Brain microvascular endothelial cell (primary cell): ENCODE results near the gene CXCL16.

Source experiments
- DNase-seq: peaks from one replicate; pipeline ENCODE4 v3.0.0-alpha.2; 2020
- H3K27ac ChIP-seq: fragments of 250-450 bp; sonication (Bioruptor Pico); 2 replicates; pipeline ENCODE4 v1.5.1; 2020; ENCODE audit warnings: mild to moderate bottlenecking, moderate library complexity
- H3K27me3 ChIP-seq: fragments of 250-450 bp; sonication (Bioruptor Pico); replicated peaks from 2 replicates; pipeline ENCODE4 v1.5.1; 2020; ENCODE audit warnings: mild to moderate bottlenecking
- H3K36me3 ChIP-seq: fragments of 250-450 bp; sonication (Bioruptor Pico); replicated peaks from 2 replicates; pipeline ENCODE4 v1.5.1; 2020; ENCODE audit warnings: mild to moderate bottlenecking
- H3K4me3 ChIP-seq: 2 replicates; pipeline ENCODE4 v1.5.1; 2011; ENCODE audit warnings: low read depth, mild to moderate bottlenecking, control low read depth, low read length, moderate library complexity
- CTCF ChIP-seq: IDR thresholded peaks from 2 replicates; pipeline ENCODE4 v1.5.1; 2011; ENCODE audit warnings: low read depth, mild to moderate bottlenecking, moderate library complexity, low read length, control low read depth, inconsistent platforms; ENCODE audit errors: missing control alignments
- in situ Hi-C: cut with HindIII; loops from 2 replicates; pipeline ENCODE4 v1.10.0; 2017; ENCODE audit warnings: low sequenced_read_pairs, low pct_ligation_motif_present

Gene CXCL16

GRCh38 chr17:4771519-4772234, 31.9 kb upstream of the CXCL16 start, which contains the start of gene TM4SF5:
TM4SF5 (plus strand) TSS chr17:4771886; CDS start chr17:4771923, 37 bp downstream.
- Histone ChIP-seq H3K27ac (no peak within 1 kb of the TSS), H3K4me3 (no peak within 1 kb of the TSS), H3K36me3 (no peaks in the 10 kb centered on the region), H3K27me3 (peaks cover 4% of the 10 kb centered on the region)
- DNase-seq = no peak
- no peak for TF ChIP-seq CTCF
- in situ Hi-C loops = no loop called here

- no peak for DNase-seq
- Histone ChIP-seq H3K27ac (no peak overlapping the region), H3K4me3 (no peak overlapping the region), H3K36me3 (no peaks in the 10 kb centered on the region), H3K27me3 (peaks cover 4% of the 10 kb centered on the region)
- in situ Hi-C loops = no loop called here
- TF ChIP-seq CTCF = no peak
Observed at GRCh38 chr17:4769628-4770027, 29.9 kb upstream of the CXCL16 start.

GRCh38 chr17:4768298-4768697, 28.6 kb upstream of the CXCL16 start:
- Histone ChIP-seq H3K27ac (no peak overlapping the region), H3K4me3 (no peak overlapping the region), H3K36me3 (no peaks in the 10 kb centered on the region), H3K27me3 (peaks cover 4% of the 10 kb centered on the region)
- TF ChIP-seq CTCF = no peak
- in situ Hi-C loops = no loop called here
- DNase-seq = no peak

- no peak for TF ChIP-seq CTCF
- no peak for DNase-seq
- H3K4me3 ChIP-seq = no peak overlapping the region
- H3K27me3 ChIP-seq = peaks cover under 1% of the 10 kb centered on the region
- no peak overlapping the region for H3K27ac ChIP-seq
- no peaks in the 10 kb centered on the region for H3K36me3 ChIP-seq
- in situ Hi-C loops = no loop called here
Observed at GRCh38 chr17:4766723-4767122, 27.0 kb upstream of the CXCL16 start.

GRCh38 chr17:4766201-4766600, 26.5 kb upstream of the CXCL16 start:
- no peak for TF ChIP-seq CTCF
- Histone ChIP-seq H3K27me3 (no peaks in the 10 kb centered on the region), H3K36me3 (no peaks in the 10 kb centered on the region), H3K4me3 (no peak overlapping the region), H3K27ac (no peak overlapping the region)
- in situ Hi-C loops = no loop called here
- no peak for DNase-seq

GRCh38 chr17:4764595-4764994, 24.9 kb upstream of the CXCL16 start:
- Histone ChIP-seq H3K36me3 (no peaks in the 10 kb centered on the region), H3K27me3 (no peaks in the 10 kb centered on the region), H3K27ac (no peak overlapping the region), H3K4me3 (no peak overlapping the region)
- in situ Hi-C loops = no loop called here
- DNase-seq = no peak
- TF ChIP-seq CTCF = no peak
